ENCODE results near the gene ELAVL1.

- TF ChIP-seq EZH2 (IDR thresholded peaks at IDR 0.05; ENCODE audit: insufficient read depth, low read length) (no peak), CTCF (IDR thresholded peaks at IDR 0.05; ENCODE audit: insufficient read depth, low read depth, low read length) (no peak)
These were observed 3.8 kb downstream of the ELAVL1 start for GRCh38 chr19:8001651-8001994.
